Mammary epithelial cell (primary cell): ENCODE data around the gene C2CD4C.

Source experiments
- CTCF ChIP-seq, 2 donors: IDR thresholded peaks in 1 of 2; conservative IDR thresholded peaks in 1 of 2; 2 replicates each; pipeline ENCODE4 v1.5.1; 2011 to 2012; ENCODE audit warnings: inconsistent platforms in 2 of 2, low read length in 2 of 2, mild to moderate bottlenecking in 2 of 2, control low read depth in 1 of 2, low read depth in 1 of 2; ENCODE audit not compliant: insufficient read depth in 1 of 2; ENCODE audit errors: extremely low read depth in 1 of 2
- EZH2 ChIP-seq: IDR thresholded peaks from 2 replicates; pipeline ENCODE4 v1.6.1; 2012; ENCODE audit warnings: low read length, inconsistent platforms, borderline replicate concordance

- TF ChIP-seq CTCF (conservative IDR thresholded peaks at IDR 0.05 in 1 of 2, IDR thresholded peaks at IDR 0.05 in 1 of 2; ENCODE audit: extremely low read depth in 1 of 2, insufficient read depth in 1 of 2, low read depth in 1 of 2, low read length in 2 of 2) (no peak), EZH2 (no peak)
Observed at GRCh38 chr19:377801-378581, 31.0 kb downstream of the C2CD4C start.
